Measurements from ENCODE around the gene MIB1.

Gene MIB1

GRCh38 chr18:21820811-21821143 lies 80.2 kb downstream of the MIB1 start:
- no peak for DNase-seq

DNA sequence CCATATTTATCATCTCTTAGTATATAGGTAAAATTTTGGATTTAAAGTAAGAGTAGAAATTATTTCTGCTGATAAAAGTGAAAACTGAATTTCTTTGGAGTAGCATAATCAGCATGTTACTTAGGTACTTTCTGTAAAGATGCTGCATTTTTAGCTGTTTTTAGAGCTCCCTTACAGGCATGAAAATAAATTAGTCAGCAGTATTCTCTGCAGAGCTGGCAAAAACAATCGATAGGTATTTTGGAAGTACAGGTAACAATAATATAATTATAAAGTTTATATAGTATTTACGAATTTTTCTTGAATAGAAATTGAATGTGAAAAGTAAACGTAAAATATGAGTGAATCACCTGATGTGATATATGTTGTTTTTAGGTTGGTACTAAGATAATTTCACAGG lies 83.3 kb downstream of the MIB1 start:
- no peak for DNase-seq

GRCh38 chr18:21826196-21826595 lies 85.6 kb downstream of the MIB1 start:
- no peak for DNase-seq

DNA sequence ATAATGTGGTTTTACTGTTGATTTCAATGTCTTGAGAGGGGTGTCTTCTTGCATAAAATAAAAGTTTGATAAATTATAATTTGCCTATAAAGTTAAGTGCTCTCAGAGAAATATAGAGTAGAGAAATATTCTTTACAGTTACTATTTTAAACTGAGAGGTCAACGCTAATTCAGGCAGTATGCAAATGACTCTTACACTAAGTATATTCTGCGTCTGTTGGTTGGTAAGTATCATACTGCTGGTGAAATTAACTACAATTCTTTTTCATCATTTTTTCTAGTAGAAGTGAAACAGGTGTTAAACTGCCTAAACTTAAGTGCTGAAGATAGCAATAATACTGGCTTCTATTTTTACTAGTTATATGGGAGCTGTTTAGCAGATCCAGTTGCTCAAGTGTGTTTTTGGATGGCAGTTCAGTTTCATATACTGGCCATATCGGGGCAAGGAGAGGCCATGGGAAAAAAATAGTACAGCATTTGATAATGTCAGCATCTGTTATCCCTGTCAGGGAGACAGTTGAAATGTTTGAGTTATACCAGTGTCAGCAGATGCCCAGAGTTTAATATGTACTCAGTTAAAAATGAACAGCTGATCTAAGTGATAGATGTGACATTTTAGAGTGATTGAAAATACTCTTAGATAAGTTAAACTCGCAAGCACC lies 86.2 kb downstream of the MIB1 start:
- DNase-seq, result no peak

DNA sequence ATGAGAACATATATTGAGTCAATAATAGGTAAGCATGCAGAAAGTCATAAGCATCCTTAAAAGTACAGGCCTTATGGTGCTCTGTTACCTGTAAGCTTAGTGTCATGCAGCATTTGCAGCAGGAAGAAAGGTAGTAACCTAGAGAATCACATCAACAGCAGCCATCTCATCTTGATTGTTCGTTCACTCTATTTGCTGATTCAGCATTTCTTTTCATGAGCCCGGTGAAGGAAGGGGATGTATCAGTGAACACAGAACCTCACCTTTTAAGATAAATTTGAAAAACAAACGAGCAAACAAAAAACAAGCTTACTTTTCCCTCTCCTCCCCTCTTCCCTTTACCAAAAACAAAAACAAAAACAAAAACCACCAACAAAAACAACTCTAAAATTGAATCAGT lies 89.9 kb downstream of the MIB1 start:
- no peak for DNase-seq

GRCh38 chr18:21831413-21831831 lies 90.8 kb downstream of the MIB1 start:
- DNase-seq, result no peak

- DNase-seq, result no peak
Measured at GRCh38 chr18:21833604-21834298, 93.2 kb downstream of the MIB1 start.

DNA sequence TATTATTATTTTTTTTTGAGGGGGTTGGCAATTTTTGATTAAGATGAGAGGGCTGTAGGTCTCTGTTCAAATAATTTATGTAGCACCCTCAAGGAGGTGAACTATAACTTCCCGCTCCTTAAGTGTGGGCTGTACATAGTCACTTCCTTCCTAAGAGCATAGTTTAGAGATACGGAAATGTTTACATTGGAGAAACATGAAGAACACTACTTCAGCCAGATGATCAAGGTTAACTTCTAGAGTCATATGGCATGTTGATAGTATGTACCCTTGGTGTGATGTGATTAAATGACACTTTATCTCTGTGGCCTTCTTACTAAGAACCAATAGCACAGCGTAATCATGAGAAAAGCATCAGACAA lies 93.7 kb downstream of the MIB1 start:
- no peak for DNase-seq

GRCh38 chr18:21841570-21841969 lies 101.0 kb downstream of the MIB1 start:
- no peak for DNase-seq

GRCh38 chr18:21843341-21843740 lies 102.7 kb downstream of the MIB1 start:
- DNase-seq, result no peak

DNA sequence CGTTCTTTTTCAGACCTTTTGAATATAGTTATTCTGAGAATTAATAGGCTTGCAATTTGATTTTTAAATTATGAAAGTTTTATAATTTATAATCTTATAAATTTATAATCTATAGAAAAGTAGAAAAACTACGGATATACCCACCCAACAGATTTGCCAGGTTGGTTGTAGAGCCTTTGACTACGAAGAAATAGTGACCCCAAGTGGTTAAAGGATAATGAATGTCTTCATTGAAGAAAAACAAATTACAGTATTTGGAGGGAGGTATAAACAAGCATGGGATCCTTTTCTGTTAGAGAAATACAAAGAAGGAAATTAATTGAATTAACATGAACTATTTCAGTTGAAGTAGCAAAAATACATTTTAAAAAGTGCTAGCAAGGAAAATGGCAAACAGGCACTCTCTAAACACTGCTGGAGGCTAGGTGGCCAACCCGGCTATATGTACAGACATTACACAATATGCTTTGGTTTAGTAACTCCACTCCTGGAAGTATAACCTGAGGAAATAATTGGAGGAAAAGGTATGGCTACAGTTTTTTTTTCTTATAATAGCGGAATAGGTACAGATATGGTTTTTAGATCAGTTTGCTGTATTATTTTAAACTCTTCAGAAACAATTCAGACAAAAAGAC lies 110.9 kb downstream of the MIB1 start:
- no peak for DNase-seq

- no peak for DNase-seq
Measured at GRCh38 chr18:21853016-21853415, 112.4 kb downstream of the MIB1 start.

- no peak for DNase-seq
Measured at GRCh38 chr18:21853775-21854552, 113.4 kb downstream of the MIB1 start.

GRCh38 chr18:21855432-21855831 lies 114.8 kb downstream of the MIB1 start:
- DNase-seq, result no peak

- DNase-seq, result no peak
Measured at GRCh38 chr18:21857871-21858270, 117.3 kb downstream of the MIB1 start.

DNA sequence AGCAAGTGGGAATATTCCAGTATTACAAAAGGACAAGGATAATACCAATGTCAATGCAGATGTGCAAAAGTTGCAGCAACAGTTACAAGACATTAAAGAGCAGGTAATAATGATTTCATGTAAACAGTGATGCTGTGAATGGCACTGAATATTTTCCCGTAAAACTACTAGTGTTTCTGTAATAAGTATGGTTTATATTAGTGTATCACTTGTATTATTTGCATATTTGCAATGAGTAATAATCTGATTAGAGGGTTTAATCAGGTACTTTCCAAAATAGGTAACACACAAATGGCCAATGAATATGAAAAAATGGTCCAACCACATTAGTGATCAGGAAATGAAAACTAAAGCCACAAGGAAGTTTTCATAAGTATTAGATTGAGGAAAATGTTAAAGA lies 118.0 kb downstream of the MIB1 start:
- no peak for DNase-seq

DNA sequence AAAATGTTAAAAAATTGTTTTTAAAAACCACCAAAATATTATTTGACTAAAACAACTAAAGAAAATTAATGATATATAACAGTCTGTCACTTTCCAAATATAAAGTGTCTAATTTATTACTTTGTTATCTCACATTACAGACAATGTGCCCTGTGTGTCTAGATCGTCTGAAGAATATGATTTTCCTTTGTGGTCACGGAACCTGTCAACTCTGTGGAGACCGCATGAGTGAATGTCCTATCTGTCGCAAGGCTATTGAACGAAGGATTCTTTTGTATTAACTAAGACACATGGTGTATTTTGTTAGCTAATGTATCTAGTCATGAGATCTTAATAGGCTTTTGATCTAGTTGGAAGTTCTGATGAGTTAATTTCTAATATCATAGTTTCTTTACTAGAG lies 123.8 kb downstream of the MIB1 start:
- DNase-seq, result no peak

DNA sequence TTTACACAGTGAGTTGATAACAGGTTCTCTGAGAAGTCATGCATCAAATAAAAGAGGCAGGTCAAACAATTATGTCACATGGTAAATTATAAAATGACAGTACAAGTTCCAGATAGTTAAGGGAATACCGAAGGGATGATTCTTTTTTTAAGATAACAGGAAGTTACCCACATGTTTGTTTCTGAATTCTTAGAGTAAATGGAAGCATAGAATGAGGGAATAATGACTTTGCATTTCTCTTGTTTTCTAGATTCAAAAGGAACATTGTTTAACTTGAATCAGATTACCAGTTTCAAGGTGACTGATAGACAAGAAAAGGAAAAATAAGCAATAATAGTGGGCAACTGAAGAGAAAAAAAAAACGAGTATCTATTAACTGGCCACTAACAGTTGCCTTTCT lies 124.5 kb downstream of the MIB1 start:
- no peak for DNase-seq

DNA sequence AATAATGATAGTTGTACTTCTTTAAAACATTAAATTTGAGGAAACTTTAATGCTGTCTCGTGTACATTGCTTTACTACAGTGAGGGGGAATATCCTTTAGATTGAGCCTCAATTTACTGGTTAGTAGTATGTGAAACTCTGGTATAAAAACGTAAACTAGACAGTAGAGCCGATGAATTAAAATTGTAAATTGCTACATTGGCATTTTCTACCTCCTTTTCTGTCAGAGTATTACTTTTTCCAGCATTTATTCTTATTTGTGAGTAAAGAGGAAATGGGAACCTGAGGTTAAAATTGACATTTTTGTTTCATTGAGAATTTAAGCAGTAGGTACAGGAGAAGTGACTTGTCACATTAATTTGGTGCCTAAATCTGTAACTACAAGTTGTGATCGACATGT lies 128.2 kb downstream of the MIB1 start:
- DNase-seq, result no peak

- no peak for DNase-seq
Measured at GRCh38 chr18:21889570-21889969, 149.0 kb downstream of the MIB1 start.

DNA sequence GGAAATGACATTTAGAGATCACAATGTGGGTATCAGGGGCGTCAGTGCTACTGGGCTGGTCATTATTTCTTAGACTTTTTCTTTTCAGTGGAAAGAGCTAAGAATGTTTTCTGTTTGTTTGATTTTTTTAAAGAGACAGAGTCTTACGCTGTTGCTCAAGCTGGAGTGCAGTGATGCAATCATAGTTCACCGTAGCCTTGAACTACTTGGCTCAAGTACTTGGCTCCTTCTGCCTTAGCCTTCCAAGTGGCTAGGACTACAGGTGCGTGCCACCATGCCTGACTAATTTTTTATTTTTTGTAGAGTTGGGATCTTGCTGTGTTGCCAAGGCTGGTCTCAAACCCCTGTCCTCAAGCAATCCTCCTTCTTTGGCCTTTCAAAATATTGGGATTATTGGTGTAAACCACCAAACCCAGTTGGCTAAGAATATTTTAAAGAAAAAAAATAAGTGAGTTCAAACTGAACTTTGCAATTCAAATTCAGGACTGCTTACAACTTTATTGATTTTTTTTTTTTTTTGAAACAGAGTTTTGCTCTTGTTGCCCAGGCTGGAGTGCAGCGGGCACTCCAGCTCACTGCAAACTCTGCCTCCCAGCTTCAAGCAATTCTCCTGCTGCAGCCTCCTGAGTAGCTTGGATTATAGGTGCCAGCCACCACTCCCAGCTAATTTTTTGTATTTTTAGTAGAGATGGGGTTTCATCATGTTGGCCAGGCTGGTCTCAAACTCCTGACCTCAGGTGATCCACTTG lies 154.2 kb downstream of the MIB1 start:
- DNase-seq, result no peak

GRCh38 chr18:21896732-21897336 lies 156.2 kb downstream of the MIB1 start:
- DNase-seq, result no peak

DNA sequence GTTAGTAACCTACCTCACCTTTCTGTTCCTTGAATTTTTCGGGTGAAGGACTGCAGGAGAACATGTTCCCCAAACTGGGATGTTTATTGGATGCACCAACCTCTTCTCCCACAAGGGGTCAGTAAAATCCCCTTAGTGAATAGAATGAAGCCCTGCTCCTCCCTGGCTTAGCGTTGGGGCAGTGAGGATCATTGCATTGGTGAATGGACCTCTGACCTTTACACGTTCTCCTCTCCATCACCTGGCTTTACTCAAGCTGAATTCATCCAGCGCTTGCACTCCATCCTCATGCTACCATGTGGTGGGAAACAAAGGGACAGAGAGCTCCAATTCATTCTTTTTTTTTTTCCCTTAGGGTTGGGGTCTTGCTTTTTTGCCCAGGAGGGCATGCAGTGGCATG lies 157.2 kb downstream of the MIB1 start:
- no peak for DNase-seq

Measured in GOT3 (cell line).